ENCODE results near the gene PDHX. TPM values are rescaled to one million over a fixed set of nuclear protein-coding genes. Genes with fewer than 3 reads are reported as not detected.

PDHX gene
- total and polyA plus RNA-seq, 10 of the 15 experiments (the other 5 are each of a cell fraction or from before 2014, with no cell fraction given), result 14.5 to 41.9 (median 28.0) TPM

DNA sequence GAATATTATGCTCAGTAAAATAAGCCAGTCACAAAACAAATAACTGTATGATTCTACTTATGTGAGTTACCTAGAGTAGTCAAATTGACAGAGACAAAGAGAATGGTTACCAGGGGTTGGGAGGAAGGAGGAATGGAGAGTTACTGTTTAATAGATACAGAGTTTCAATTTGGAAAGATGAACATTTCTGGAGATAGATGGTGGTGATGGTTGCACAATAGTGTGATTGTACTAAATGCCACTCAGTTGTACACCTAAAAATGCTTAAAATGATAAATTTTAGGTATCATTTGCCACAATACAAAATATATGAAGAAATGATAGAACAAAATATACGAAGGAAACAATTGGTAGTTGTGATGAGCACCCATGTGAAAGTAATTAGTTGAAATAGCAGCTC is 43.4 kb downstream of the PDHX start:
- ChIA-PET CTCF (interaction anchor here (1.1 kb wide), 1 partner anchor 26 kb away, joined by 3 read pairs; no protein-coding TSS in a partner anchor), RAD21 (ENCODE audit: unreplicated experiment) (no interaction called here)
- FAIRE-seq, result no peak

More for the DNA sequence above, 43.4 kb downstream of the PDHX start:
- DNase-seq (ENCODE audit: low read depth, low spot score) (no peak), ATAC-seq (no peak)
- H3K36me3 ChIP-seq (ENCODE audit: control insufficient read depth in 2 of 2, insufficient read depth in 2 of 2, low read length in 1 of 2), result peaks cover 0 to 7% of the 10 kb centered on the region in 2 experiments; a peak in 1 of 4 replicates
- H3K4me2 ChIP-seq (ENCODE audit: control insufficient read depth, insufficient read depth), result no peak overlapping the region
- no peak overlapping the region for H3K9ac ChIP-seq (ENCODE audit: control insufficient read depth, insufficient read depth, low read length)
- BruUV-seq (replicated peaks), result no TSS peak
- no peaks in the 10 kb centered on the region for H3K4me1 ChIP-seq (ENCODE audit: control insufficient read depth, insufficient read depth, low read length)
- in situ Hi-C loops (cut with MboI) (no loop called here), intact Hi-C loops (cut with micrococcal nuclease; ENCODE audit: unreplicated experiment) (no loop called here)
- H2AFZ ChIP-seq (ENCODE audit: control insufficient read depth, low read depth, low read length), result no peak overlapping the region
- no peak overlapping the region for H3K4me3 ChIP-seq
- ChIA-PET SMC1A (ENCODE audit: uncharacterized antibody, unreplicated experiment) (interaction anchor here (1.0 to 1.4 kb wide), 3 partner anchors 18 to 148 kb away, joined by 3 read pairs; no protein-coding TSS in a partner anchor), POLR2A (no interaction called here)
- TF ChIP-seq, protein P1, sequence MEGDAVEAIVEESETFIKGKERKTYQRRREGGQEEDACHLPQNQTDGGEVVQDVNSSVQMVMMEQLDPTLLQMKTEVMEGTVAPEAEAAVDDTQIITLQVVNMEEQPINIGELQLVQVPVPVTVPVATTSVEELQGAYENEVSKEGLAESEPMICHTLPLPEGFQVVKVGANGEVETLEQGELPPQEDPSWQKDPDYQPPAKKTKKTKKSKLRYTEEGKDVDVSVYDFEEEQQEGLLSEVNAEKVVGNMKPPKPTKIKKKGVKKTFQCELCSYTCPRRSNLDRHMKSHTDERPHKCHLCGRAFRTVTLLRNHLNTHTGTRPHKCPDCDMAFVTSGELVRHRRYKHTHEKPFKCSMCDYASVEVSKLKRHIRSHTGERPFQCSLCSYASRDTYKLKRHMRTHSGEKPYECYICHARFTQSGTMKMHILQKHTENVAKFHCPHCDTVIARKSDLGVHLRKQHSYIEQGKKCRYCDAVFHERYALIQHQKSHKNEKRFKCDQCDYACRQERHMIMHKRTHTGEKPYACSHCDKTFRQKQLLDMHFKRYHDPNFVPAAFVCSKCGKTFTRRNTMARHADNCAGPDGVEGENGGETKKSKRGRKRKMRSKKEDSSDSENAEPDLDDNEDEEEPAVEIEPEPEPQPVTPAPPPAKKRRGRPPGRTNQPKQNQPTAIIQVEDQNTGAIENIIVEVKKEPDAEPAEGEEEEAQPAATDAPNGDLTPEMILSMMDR (IDR thresholded peaks at IDR 0.05 in 2 of 3, conservative IDR thresholded peaks at IDR 0.05 in 1 of 3; ENCODE audit: control insufficient read depth in 2 of 3, extremely low read depth in 1 of 3, insufficient read depth in 1 of 3, low read depth in 3 of 3, low read length in 3 of 3), result no peak
- TF ChIP-seq STAT3 (IDR thresholded peaks at IDR 0.05; ENCODE audit: low read depth, low read length) (no peak), JUND (IDR thresholded peaks at IDR 0.05; ENCODE audit: low read depth, low read length) (no peak), RB1 (IDR thresholded peaks at IDR 0.05; ENCODE audit: borderline replicate concordance) (no peak), MXI1 (IDR thresholded peaks at IDR 0.05; ENCODE audit: low read depth, low read length) (no peak), CBFB (IDR thresholded peaks at IDR 0.05; ENCODE audit: low read depth) (no peak), SMC3 (IDR thresholded peaks at IDR 0.05; ENCODE audit: borderline replicate concordance, low read length) (no peak), CHD1 (IDR thresholded peaks at IDR 0.05; ENCODE audit: low read depth, low read length) (no peak), SMARCA5 (IDR thresholded peaks at IDR 0.05) (no peak), ZNF217 (IDR thresholded peaks at IDR 0.05) (no peak), EZH2 (IDR thresholded peaks at IDR 0.05; ENCODE audit: borderline replicate concordance, control insufficient read depth, low read depth, low read length) (no peak)
- TF ChIP-seq, protein P2, sequence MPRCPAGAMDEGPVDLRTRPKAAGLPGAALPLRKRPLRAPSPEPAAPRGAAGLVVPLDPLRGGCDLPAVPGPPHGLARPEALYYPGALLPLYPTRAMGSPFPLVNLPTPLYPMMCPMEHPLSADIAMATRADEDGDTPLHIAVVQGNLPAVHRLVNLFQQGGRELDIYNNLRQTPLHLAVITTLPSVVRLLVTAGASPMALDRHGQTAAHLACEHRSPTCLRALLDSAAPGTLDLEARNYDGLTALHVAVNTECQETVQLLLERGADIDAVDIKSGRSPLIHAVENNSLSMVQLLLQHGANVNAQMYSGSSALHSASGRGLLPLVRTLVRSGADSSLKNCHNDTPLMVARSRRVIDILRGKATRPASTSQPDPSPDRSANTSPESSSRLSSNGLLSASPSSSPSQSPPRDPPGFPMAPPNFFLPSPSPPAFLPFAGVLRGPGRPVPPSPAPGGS (IDR thresholded peaks at IDR 0.05; ENCODE audit: borderline replicate concordance, insufficient read depth, low read depth, low read length, poor library complexity, severe bottlenecking), result no peak
- TF ChIP-seq, protein P3, sequence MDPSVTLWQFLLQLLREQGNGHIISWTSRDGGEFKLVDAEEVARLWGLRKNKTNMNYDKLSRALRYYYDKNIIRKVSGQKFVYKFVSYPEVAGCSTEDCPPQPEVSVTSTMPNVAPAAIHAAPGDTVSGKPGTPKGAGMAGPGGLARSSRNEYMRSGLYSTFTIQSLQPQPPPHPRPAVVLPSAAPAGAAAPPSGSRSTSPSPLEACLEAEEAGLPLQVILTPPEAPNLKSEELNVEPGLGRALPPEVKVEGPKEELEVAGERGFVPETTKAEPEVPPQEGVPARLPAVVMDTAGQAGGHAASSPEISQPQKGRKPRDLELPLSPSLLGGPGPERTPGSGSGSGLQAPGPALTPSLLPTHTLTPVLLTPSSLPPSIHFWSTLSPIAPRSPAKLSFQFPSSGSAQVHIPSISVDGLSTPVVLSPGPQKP (IDR thresholded peaks at IDR 0.05; ENCODE audit: low read depth, low read length), result no peak
- TF ChIP-seq, protein P4, sequence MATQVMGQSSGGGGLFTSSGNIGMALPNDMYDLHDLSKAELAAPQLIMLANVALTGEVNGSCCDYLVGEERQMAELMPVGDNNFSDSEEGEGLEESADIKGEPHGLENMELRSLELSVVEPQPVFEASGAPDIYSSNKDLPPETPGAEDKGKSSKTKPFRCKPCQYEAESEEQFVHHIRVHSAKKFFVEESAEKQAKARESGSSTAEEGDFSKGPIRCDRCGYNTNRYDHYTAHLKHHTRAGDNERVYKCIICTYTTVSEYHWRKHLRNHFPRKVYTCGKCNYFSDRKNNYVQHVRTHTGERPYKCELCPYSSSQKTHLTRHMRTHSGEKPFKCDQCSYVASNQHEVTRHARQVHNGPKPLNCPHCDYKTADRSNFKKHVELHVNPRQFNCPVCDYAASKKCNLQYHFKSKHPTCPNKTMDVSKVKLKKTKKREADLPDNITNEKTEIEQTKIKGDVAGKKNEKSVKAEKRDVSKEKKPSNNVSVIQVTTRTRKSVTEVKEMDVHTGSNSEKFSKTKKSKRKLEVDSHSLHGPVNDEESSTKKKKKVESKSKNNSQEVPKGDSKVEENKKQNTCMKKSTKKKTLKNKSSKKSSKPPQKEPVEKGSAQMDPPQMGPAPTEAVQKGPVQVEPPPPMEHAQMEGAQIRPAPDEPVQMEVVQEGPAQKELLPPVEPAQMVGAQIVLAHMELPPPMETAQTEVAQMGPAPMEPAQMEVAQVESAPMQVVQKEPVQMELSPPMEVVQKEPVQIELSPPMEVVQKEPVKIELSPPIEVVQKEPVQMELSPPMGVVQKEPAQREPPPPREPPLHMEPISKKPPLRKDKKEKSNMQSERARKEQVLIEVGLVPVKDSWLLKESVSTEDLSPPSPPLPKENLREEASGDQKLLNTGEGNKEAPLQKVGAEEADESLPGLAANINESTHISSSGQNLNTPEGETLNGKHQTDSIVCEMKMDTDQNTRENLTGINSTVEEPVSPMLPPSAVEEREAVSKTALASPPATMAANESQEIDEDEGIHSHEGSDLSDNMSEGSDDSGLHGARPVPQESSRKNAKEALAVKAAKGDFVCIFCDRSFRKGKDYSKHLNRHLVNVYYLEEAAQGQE (IDR thresholded peaks at IDR 0.05; ENCODE audit: low read depth, low read length), result no peak
- TF ChIP-seq, protein P5, sequence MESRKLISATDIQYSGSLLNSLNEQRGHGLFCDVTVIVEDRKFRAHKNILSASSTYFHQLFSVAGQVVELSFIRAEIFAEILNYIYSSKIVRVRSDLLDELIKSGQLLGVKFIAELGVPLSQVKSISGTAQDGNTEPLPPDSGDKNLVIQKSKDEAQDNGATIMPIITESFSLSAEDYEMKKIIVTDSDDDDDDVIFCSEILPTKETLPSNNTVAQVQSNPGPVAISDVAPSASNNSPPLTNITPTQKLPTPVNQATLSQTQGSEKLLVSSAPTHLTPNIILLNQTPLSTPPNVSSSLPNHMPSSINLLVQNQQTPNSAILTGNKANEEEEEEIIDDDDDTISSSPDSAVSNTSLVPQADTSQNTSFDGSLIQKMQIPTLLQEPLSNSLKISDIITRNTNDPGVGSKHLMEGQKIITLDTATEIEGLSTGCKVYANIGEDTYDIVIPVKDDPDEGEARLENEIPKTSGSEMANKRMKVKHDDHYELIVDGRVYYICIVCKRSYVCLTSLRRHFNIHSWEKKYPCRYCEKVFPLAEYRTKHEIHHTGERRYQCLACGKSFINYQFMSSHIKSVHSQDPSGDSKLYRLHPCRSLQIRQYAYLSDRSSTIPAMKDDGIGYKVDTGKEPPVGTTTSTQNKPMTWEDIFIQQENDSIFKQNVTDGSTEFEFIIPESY (IDR thresholded peaks at IDR 0.05), result no peak
- H3K27ac ChIP-seq (ENCODE audit: control insufficient read depth, insufficient read depth), result no peak overlapping the region
- no peaks in the 10 kb centered on the region for H4K20me1 ChIP-seq (ENCODE audit: control insufficient read depth, insufficient read depth)
- H3K79me2 ChIP-seq (ENCODE audit: control insufficient read depth, insufficient read depth, low read length), result no peaks in the 10 kb centered on the region
- 96% methylated on average over 1 of the region's 1 CpG for WGBS (ENCODE audit: insufficient coverage, insufficient replicate concordance, low lambda C conversion rate, missing lambda C conversion rate)
- no peaks in the 10 kb centered on the region for H3K27me3 ChIP-seq (replicated peaks in 1 of 2; ENCODE audit: control insufficient read depth in 2 of 2, insufficient read depth in 2 of 2, low read length in 1 of 2)
- no peaks in the 10 kb centered on the region for H3K9me3 ChIP-seq (replicated peaks; ENCODE audit: control insufficient read depth, insufficient read depth, low read length)

Measured in GM12878 (cell line).